HG02943 (cell line): Measurements from ENCODE around the gene C16orf54.
"Not testable (repeated sequence)": the region's sequence is repeated elsewhere in the genome, so short reads cannot be mapped to it uniquely, and the experiment has no call there.

Experiments used
- ATAC-seq: cut with Tn5 transposase; IDR thresholded peaks from one replicate; pipeline ENCODE4 v1.9.1; 2021; ENCODE audit warnings: mild to moderate bottlenecking, low read depth, moderate library complexity; ENCODE audit not compliant: unreplicated experiment

Gene C16orf54

DNA sequence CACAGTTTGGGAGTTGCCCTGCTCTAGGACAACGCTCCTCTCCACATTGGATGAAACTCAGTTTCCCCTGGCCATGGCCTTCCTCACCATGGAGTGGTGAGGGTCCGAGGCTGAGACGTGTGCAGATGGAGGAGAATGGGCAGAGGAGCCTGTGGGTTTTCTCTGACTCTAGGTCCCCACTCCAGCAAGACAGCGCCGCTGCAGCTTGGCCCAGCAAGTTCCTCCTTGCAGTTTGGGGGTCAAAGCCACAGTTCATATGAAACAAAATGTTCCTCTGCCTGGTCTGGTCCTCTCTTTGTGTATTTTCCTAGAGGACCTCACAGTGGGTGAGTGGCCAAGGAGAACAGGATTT, 2.3 kb downstream of the C16orf54 start:
- no peak for ATAC-seq

DNA sequence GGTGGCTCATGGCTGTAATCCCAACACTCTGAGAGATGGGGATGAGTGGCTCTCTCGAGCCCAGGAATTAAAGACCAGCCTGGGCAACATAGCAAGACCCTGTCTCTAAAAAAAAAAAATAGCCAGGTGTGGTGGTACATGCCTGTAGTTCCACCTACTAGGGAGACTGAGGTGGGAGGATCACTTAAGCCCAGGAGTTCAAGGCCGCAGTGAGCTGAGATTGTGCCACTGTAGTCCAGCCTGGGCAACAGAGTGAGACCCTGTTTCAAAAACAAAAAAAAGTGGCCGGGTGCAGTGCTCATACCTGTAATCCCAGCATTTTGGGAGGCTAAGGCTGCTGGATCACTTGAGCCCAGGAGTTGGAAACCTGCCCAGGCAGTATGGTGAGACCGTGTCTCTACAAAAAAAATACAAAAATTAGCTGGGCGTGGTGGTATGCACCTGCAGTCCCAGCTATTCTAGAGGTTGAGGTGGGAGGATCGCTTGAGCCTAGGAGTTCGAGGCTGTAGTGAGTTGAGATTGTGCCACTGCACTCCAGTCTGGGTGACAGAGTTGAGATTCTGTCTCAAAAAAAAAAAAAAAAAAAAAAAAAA, 3.0 kb downstream of the C16orf54 start:
- ATAC-seq: no peak

DNA sequence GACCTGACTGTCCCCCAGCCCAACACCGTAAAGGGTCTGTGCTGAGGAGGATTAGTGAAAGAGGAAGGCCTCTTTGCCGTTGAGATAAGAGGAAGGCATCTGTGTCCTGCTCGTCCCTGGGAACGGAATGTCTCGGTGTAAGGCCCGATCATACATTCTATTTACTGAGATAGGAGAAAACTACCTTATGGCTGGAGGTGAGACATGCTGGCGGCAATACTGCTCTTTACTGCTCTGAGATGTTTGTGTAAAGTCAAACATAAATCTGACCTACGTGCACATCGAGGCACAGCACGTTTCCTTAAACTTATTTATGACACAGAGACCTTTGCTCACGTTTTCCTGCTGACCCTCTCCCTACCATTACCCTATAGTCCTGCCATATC, 5.2 kb downstream of the C16orf54 start:
- not testable (repeated sequence) for ATAC-seq

DNA sequence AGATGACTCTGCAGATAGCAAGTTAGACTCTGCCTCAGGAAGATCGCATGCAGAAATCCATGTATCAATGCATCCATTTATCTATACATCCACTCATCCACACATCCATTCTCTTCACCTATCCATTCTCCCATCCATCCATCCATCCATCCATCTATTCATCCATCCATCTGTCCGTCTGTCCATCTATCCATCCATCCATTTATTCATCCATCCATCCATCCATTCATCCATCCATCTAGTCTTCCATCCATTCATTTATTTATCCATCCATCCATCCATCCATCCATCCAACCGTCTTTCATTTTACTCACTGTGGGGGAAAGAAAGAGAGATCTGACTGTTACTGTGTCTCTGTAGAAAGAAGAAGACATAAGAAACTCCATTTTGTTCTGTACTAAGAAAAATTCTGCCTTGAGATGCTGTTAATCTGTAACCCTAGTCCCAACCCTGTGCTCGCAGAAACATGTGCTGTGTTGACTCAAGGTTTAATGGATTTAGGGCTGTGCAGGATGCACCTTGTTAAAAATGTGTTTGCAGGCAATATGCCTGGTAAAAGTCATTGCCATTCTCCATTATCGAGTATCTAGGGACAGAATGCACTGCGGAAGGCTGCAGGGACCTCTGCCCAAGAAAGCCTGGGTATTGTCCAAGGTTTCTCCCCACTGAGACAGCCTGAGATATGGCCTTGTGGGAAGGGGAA, 5.7 kb downstream of the C16orf54 start:
- ATAC-seq: not testable (repeated sequence)

DNA sequence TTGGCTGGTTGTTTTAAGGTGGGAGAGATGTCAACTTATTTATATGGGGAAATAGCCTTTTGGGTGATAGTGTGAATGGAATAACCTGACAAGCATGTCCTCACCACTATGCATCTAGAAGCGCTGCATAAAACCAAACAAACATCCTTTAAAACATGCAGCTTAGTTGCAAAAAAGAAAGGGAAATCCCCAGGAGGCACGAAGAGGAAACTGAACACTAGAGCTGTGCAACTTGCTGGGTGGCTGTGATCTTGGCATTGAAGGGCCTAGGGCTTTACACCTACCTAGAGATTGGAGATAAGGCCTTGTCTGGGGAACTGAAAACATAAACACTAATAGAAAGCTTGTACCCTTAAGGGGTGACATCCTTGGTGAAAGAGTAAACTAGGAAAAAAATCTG, 7.3 kb downstream of the C16orf54 start:
- no peak for ATAC-seq

DNA sequence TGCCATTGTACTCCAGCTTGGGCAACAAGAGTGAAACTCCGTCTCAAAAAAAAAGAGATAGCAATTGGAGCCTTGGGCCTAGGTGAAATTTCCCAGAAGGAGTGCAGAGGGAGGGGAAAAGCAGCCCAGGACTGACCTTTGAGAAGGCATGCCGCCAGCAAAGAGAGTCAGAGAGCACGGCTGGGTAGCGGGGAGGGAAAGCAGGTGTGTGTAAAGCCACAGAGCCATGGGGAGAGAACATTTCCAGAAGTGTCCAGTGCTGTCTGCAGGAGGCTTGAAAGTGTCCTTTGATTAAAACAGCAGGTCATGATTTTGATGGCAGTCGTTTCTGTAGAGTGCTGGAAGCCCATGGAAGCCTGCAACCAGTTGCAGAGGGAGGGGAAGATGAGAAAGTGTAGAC, 8.1 kb downstream of the C16orf54 start:
- no peak for ATAC-seq

DNA sequence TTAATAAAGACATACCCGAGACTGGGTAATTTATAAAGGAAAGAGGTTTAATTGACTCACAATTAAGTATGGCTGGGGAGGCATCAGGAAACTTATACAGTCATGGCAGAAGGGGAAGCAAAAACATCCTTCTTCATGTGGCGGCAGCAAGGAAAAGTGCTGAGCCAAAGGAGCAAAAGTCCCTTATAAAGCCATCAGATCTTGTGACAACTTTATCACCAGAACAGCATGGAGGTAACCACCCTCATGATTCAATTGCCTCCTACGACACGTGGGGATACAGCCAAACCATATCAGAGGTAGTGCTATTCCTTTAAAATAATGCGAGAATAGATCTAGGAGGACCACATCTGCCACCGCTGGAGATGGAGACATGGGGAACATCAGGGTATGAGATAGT, 9.0 kb downstream of the C16orf54 start:
- no peak for ATAC-seq

DNA sequence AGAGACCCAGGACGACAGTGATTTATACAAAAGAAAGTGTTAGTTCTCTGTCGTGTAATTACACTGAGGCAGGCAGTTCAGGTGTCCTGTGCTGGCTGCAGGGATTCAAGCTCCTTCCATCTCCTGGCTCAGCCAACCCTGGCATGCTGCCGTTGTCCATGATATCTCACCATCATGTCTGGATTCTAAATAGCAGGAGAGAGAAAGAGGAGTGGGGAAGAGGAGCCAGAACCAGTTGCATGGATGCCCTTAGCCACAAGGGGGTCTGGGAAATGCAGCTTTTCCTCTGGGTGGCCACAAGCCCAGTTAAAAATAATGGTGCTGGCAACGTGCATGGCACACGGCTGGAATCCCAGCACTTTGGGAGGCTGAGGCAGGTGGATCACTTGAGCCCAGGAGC, 9.7 kb downstream of the C16orf54 start:
- ATAC-seq: no peak

DNA sequence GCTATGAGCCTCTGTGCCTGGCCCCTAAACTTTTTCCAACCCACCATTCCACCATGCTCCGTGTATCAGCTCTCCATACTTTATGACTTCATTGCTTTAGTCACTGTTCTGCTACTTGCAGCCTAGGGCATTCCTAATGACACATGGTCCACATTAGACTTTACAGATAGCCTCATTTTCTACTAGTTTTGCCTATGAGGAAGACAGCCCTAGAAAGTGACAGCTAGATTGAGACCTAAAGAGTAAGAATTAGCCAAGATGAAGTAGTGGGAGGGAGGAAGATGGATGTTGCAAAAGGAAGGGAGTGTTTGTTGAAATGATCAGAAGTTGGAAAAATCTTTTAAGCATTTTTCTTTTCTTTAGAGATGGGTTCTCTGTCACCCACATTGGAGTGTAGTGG, 11.0 kb downstream of the C16orf54 start:
- no peak for ATAC-seq

DNA sequence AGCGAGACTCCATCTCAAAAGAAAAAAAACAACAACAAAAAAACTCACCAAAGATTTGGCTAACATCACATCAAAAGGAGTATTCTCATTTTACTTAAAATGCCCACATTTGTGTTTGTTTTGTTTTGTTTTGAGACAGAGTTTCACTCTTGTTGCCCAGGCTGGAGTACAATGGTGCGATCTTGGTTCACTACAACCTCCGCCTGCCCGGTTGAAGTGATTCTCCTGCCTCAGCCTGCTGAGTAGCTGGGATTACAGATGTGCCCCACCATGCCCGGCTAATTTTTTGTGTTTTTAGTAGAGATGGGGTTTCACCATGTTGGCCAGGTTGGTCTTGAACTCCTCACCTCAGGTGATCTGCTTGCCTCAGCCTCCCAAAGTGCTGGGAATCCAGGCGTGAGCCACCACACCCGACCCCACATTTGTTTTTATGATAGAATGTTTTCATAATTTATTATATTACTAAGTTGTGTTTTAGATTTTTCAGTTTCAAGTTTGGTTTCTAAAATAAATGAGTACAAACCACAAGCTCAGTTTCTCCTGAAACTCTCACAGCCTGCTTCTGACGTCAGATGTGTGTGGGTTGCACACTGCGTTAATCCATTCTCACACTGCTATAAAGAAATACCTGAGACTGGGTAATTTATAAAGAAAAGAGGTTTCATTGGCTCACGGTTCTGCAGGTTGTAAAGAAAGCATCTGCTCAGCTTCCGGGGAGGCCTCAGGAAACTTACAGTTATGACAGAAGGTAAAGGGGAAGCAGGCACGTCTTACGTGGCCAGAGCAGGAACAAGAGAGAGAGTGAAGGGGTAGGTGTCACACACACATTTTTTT, 13.8 kb downstream of the C16orf54 start:
- ATAC-seq: not testable (repeated sequence)

DNA sequence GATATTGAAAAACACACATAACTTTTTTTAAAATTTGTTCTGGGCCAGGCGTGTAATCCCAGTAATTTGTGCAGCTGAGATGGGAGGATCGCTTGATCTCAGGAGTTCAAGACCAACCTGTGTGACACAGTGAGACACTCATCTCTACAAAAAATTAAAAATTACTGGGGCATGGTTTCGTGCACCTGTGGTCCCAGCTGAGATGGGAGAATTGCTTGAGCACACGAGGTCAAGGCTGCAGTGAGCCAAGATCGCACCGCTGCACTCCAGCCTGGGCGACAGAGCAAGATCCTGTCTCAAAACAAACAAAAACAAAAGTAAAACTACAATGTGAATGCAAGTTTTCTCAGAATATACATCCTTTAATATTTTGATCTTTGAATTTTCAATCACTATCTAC, 15.1 kb downstream of the C16orf54 start:
- no peak for ATAC-seq

DNA sequence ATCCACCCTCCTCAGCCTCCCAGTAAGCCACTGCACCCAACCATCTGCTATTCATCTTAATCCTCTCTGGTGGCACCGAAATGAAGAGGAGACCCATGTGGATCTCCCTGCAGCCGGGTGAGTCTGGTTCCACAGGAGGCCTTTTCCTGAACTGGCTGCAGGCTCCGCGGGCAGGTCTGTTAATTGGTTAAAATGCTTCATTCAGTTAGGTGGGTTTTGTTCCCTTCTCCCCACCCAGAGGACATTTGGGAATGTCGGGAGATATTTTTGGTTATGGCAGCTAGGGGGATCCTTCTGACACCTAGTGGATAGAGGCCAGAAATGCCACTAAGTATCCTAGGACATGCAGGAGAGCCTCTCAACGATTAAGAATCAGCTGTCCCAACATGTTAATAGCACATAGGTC, 16.7 kb downstream of the C16orf54 start:
- ATAC-seq: no peak

DNA sequence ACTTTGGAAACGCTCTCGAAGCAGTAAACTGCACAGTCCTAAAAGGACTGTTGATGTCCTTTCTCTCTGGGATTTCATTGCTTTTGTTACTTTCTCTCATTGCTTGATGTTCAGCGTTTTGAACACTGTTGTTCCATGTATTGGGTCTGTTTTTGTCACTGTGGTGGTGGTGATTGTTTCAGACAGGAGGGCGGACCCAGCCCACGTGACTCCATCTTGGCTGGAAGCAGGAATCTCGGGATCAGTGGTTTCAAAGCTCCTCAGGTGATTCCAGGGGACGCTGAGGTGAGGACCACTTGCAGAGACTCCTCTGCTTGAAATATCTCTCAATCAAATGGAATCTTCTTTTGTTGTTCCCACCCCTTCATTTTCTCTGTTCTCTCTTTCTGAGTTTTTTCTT, 18.3 kb downstream of the C16orf54 start:
- ATAC-seq: no peak

DNA sequence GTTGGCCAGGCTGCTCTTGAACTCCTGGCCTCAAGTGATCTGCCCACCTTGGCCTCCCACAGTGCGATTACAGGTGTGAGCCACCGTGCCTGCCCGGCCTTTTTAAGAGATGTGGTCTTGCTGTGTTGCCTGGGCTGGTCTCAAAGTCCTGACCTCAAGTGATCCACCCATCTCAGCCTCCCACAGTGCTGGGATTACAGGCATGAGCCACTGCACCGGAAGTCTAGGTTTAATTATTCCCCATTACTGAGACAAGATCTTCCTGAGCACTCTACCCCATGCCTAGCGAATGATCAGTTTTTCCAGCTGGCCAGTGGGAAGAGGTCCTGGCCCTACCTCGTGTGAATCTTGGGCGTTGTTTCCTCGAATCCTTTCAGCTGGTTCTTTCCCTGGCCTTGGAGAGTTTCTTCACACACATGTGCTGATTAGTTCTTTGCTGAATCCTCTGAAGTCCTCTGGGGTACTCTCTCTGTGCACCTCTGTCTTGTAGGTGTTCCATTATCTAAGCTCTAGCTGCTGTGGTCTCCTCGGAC, 18.9 kb downstream of the C16orf54 start:
- ATAC-seq: no peak

DNA sequence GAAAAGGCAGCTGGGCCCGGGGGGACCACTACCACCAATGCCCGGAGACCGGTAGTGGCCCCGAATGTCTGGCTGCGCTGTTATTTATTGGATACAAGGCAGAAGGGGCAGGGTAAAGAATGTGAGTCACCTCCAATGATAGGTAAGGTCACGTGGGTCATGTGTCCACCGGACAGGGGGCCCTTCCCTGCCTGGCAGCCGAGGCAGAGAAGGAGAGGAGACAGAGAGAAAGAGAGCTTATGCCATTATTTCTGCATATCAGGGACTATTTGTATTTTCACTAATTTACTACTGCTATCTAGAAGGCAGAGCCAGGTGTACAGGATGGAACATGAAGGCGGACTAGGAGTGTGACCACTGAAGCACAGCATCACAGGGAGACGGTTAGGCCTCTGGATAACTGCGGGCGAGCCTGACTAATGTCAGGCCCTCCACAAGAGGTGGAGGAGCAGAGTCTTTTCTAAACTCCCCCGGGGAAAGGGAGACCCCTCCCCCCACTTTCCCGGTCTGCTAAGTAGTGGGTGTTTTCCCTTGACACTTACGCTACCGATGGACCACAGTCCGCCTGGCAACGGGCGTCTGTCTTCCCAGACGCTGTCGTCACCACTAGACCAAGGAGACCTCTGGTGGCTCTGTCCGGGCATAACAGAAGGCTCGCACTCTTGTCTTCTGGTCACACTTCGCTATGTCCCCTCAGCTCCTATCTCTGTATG, 24.5 kb downstream of the C16orf54 start:
- ATAC-seq: not testable (repeated sequence)

DNA sequence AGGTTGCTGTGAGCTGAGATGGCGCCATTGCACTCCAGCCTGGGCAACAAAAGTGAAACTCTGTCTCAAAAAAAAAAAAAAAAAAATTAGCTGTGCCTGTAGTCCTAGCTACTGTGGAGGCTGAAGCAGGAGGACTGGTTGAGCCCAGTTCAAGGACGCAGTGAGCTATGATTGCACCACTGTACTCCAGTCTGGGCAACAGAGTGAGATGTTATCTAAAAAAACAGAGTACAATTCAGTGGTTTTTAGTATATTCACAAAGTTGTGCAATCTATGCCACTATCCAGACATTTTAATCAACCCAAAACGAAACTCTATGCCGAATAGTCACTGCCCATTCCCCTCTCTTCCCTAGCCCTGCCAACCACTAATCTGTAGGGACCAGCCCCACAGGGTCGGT, 25.1 kb downstream of the C16orf54 start:
- ATAC-seq: no peak

DNA sequence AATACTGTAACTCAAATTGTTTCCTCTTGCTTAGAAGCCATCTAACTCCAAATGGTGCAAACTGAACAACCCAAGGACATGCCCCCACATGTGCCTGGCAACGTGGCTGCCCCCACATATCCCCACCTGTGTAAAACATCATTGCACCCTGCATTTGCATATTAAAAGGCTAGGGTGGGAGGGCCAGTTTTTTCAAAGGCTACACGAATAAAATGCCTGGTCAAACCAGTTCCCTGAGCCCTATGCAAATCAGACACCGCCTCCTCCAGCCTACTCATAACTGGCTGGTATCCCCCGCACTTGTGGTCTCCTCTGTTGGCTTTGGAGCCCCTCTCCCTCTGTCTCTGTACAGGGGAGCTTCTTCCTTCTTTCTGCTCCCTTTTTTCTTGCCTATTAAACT, 26.7 kb downstream of the C16orf54 start:
- no peak for ATAC-seq

DNA sequence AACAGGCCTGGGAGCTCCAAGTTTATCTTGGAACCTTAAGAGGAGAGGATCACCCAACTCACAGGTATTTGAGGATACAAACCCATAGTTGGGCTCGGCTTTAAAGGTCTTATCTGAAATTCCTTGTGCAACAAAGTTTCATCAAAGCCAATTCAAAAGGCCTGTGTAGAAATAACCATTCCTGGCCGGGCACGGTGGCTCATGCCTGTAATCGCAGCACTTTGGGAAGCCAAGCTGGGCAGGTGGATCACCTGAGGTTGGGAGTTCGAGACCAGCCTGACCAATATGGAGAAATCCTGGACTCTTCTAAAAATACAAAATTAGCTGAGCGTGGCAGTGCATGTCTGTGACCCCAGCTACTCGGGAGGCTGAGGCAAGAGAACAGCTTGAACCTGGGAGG, 28.7 kb downstream of the C16orf54 start:
- no peak for ATAC-seq

DNA sequence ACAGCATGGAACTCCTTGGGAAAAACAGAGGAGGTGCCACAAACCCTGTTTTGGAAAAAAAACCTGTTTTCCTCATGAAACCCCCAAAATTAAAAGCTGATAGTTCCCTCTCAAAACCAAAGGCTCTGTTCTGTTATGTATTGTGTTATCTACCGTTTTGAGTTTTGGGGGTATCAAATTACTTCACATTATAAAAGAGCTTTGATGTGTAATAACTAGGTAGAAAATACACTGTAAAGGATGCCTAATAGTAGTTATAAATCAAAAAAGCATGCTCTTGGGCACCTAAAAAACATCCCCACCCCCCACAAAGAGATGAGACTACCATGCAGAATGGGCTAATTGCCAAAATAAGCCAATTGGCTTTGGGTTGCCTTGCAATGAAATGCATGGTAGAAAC, 30.8 kb downstream of the C16orf54 start:
- ATAC-seq: no peak

DNA sequence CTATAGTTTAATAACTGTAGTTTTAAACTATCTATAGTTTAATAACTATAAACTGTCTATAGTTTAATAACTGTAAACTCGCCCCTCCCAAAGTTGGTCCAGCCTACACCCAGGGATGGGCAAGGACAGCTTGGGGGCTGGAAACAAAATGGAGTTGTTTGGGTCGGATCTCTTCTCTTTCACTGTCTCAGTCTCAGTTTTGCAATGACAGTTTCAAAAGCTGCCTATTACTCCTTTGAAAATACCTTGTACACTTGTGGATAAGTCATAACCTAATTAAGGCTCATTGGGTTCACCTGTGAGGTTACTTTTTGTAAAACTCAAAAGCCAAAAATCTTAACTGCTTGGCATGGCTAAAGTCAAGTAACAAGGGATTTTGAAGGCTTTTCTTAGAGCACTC, 31.4 kb downstream of the C16orf54 start:
- ATAC-seq: no peak

DNA sequence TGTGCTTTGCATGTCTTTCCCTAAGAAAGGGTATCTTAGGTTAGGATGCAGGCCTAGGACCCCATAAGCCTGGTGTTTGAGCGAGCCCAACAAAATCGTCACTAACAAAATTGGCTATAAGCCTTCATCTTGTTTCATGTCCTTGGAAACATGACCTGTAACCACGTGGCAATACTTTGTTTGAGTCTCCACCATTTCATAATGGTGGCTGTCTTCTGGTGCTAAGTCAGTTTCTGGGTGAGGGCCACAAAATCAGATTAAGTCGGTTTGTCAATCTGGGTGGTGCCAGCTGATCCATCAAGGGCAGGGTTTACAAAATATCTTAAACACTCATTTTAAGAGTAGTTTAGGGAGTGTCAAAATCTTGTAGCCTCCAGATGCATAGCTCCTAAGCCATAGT, 33.0 kb downstream of the C16orf54 start:
- no peak for ATAC-seq
